AG20443 (cell line): Measurements from ENCODE around the gene MUC4.
"Not testable (repeated sequence)": the region's sequence is repeated elsewhere in the genome, so short reads cannot be mapped to it uniquely, and the experiment has no call there.

Experiments
- DNase-seq: peaks from one replicate; pipeline ENCODE4 v3.0.0; 2012; ENCODE audit warnings: low spot score, mixed read lengths

The MUC4 gene

DNA sequence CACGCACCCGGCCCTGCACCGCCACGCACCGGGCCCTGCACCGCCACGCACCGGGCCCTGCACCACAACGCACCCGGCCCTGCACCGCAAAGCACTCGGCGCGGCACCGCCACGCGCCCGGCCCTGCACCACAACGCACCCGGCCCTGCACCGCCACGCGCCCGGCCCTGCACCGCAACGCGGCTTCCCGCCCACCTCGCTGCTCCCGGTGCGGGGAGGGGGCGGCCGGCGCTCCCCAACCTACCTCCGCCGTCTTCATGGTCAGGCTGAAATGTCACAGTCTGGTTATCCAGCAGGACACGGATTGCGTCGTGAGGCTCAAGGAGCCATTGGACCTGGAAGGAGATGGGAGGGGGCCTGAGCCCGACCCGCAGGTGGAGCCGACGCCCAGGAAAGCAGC, 49.1 kb downstream of the MUC4 start:
- DNase-seq = no peak

DNA sequence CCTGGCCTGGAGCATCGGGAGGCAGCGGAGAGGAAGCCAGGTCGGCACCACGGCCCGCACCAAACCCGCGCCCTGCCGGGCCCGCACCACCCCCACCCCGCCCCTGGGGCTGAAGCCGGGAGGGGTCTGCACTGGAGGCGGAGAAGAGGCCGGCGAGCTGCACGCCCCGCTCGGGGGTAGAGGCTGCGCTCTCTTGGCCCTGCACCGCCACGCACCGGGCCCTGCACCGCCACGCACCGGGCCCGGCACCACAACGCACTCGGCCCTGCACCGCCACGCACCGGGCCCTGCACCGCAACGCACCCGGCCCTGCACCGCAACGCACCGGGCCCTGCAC, 49.5 kb downstream of the MUC4 start:
- DNase-seq = no peak

DNA sequence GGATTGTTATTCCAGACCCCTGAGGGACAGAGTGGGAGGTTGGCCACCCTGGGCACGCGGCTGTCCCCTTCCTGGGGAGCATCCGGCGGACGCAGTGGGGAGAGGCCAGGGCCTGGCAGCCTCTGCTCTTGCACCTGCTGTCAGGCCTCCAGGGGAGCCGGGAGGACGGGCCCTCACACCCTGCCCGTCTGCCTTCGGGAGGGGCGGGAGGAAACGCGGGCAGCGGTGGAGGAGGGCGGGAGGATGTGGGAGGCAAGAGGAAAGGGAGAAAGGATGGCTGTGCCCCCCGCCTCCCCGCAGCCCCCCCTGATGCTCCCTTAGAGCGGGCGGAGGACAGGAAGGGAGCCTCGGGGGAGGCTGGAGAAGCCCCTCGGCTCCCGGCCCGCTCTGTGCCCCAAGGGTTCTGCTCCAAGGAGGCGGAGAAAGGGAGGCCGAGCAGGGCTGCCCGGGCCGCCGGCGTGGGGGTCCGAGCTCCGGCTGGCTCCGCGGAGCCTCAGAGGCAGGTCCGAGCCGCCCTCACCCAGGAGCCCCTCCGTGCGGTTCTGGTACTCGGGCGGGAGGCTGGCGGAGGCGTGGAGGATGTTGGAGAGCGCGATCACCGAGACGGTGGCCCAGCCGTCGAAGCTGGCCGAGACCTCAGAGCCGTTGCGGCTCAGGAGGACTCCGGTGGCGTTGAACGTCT, 50.0 kb downstream of the MUC4 start:
- no peak for DNase-seq

DNA sequence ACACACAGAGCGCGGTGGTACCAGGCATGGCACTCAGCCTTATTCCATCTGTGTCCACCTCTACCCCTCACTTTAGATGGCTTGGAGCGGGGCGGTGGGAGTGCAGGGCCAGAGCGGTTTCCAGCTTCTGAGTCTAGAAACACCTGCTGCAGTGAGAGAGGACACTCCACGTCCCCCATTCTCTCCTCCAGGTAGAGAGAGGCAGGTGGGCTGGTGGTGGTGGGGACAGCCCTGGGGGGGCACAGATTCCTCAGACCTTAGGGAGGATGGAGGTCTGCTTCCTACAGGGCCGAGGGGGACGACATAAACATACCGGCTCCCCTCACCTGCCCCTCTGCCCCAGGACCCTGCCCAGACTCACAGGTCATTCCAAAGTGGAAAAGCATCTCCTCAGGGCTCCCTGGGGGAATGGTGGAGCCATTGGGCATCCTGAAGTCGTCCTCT, 50.6 kb downstream of the MUC4 start:
- no peak for DNase-seq

DNA sequence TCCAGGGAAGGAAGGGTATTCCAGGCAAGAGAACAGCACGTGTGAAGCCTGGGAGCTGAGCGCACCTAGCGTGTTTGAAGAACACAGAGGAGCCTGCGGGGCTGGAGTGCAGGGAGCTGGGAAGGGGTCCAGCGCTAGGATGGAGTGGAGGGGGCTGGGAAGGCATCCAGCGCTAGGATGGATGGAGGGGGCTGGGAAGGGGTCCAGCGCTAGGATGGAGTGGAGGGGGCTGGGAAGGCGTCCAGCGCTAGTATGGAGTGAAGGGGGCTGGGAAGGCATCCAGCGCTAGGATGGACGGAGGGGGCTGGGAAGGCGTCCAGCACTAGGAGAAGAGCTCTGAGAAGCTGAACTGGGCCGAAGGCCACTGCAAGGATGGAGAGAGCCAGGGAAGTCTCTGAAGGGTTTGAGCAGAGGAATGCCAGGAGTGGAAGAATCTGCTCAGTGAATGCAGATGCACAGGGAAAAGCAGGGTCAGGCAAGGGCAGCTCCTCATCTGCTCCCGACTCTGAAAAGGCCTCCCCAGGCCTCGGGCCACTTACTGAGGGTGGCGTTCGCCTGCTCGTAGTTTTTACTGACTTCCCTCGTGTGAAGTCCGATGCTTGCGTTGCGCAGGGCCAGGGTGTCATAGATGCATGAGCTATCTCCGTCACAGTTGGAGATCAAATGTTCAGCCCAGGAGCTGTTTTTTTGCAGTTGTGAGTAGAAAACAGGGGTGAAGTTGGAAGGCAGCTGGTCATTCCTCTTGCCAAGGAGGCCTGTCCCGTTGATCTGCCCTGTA, 51.2 kb downstream of the MUC4 start:
- no peak for DNase-seq

DNA sequence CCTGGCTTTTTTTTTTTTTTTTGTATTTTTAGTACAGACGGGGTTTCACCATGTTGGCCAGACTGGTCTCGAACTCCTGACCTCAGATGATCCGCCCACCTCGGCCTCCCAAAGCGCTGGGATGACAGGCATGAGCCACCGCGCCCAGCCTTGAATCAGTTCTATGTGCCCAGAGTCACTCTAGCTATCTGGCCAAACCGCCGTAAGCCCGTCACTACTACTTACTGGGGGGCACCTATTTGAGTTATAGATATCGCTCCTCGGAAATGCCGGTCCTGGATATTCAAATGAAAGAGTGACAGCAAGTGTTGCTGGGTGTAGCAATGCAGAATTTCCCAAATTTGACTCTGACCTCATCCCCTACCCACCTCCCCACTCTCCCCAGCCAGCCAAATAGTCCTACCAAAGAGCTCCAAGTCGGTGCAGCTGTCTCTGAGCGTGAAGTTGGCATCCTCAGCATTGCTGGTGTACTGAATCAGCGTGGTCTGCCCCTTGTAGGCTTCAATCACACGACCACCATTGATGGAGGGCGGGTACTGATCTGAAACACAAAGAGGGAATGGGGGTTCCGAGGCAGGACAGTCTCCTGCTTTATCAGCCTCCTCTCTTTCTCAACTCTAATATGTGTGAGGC, 52.9 kb downstream of the MUC4 start:
- no peak for DNase-seq

DNA sequence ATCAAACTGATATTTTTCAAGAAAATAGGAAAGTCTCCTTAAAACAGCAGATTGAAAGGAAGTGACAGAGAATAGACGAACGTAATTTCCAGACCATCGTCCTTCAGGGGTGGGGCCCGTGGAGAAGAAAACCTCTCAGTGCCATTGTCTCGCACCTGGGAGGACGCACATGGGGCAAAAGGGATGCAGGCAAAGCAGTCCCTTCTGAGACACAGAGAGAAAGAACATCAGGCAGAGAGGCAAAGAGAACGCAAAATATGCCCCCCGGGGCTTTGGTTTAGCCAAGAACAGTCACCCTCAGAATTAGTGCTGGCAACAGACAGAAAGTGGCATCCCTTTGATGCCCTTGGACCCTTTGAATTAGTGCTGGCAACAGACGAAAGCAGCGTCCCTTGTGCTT, 53.9 kb downstream of the MUC4 start:
- no peak for DNase-seq

DNA sequence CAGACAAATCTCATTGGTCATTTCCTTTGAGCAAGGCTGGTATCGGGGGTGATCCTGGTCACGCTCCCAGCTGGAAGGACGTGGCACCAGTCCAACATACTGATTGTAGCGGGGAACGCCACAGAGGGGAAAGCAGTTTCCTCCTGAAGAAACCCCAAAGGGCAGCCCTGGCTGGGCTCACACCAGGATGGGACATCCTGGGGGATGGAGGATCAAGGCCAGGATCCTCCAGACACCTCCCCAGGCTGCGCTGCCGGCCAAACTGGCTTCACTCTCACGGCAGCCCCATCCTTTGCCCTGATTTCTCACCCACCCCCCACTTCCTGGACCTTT, 54.3 kb downstream of the MUC4 start:
- no peak for DNase-seq

DNA sequence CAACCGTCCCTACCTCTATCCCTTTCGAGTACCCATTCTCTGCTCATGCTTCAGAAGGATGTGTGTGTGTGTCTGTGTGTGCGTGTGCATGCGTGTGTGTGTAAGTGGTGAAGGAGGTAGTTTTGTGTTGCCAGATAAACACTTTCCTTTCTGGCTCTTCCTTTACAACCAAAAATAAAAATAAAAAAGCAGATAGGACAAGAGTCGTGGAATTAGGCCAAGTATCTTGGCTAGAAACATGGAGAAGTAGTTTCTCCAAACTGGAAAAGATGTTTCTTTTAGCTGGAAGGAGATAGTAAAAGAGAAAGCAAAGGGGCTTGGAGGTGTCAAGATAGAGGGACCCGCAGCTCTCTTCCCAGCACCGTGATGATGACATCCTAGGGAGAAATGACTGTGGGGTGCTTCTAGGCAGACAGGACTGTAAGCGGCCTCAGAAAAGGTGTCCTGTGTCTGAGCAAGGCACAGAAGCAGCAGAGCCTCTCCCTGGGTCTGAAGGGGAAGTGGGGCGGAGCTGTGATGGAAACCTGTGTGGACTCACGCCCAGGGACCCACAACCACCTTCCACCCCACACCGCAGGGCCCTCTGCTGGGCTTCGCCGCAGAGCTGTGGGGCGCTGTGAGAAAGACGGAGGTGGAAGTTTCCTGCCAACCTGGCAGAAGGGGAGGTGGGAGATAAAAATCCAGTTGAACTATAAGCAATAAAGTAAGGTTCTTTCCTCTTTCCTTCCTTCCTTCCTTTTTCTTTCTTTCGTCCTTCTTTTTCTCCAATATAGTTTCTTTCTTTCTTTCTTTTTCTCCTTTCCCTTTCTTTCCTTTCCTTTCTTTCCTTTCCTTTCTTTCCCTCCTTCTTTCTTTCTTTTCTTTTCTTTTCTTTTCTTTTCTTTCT, 55.7 kb downstream of the MUC4 start:
- DNase-seq = no peak

DNA sequence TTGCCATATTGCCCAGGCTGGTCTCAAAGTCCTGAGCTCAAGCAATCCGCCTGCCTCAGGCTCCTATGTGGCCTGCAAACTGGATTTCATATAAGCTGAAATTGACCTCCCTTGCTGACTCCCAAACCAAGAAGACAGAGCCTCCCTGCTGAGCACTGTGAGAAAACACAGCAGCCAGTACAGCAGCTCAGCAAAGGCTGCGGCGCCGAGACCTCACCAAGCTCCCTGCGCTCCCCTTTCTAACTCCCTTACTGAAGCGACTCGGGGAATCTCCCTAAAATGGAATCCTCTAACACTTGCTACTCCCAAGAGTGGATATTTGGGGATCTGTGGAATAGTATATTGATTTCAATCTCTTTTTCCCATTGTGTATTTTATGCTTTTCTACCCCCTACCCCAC, 56.3 kb downstream of the MUC4 start:
- no peak for DNase-seq

DNA sequence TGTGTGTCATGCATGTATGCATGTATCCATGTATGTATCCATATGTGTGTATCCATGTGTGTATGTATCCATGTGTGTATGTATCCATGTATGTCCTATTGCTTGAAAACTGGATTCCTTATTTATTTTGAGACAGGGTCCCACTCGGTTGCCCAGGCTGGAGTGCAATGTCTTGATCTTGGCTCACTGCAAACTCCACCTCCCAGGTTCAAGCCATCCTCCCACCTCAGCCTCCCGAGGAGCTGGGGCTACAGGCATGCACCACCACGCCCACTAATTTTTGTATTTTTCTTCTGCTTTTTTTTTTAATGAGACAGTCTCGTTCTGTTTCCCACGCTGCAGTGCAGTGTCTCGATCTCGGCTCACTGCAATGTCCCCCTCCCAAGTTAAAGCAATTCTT, 56.8 kb downstream of the MUC4 start:
- DNase-seq = no peak

DNA sequence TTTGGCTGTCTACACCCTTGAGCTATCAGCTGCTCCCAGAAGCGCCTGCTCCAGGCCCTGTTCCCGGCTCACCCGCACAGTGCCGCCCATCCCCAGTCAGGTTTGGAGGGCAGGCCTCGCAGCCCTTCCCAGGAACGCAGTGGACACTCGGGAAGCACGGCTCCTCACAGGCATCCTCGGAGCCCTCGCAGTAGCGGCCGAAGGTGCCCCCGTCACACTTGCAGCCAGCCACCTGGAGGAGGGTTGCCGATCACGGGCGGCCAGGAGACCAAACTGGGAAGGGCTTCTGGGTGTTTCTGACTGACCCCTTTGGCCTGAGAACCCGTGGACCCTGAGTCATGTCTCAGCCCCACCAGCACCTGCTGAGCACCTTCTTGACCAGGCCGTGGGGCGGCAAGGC, 57.6 kb downstream of the MUC4 start:
- DNase-seq = no peak

DNA sequence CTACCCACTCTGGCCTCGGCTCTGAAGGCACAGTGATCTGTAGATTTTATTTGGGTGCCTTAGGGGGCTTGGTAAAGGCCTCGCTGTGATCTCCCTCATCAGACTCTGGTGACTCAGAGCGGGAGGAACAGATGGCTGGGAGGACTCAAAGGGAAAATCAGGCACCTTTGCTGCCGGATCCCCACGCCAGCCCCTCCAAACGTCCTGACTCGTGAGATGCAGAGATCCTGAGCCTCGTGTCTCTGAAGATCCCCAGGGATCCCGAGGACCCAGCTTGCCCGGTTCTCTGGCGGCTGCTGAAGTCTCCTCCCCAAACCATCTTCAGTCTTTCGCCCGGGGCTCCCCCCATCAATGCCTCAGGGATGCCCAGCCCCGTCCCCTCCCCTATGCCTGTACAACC, 58.1 kb downstream of the MUC4 start:
- DNase-seq = no peak

DNA sequence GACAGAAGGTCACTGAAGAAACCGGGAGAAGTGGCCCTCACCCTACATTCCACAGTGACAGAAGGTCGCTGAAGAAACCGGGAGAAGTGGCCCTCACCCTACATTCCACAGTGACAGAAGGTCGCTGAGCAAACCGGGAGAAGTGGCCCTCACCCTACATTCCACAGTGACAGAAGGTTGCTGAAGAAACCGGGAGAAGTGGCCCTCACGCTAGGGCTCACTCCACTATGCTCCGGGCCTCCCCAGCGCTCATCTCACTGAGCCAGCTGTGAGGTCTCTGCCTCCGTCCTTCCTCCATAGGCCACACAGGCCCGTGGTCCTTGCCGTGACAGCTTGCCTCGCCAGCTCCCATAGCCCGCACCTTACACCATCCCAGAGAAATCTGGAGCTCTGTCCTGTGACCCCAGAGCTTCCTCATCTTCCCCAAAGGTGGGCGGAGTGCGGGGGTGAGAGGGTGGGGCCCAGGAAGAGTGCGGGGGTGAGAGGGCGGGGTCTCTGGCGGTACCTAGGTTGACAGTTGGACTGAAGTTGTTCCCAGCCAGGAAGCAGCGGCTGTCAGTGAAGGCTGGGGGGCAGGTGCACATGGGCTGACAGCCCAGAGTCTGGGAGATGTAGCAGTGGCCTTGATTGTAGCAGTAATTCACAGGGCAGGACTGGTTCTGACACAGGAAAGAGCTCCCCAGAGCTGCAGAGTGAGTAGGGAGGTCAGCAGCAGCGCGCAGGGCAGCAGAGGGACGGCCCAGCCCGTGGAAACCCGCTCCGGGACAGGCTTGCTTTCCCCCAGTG, 59.0 kb downstream of the MUC4 start:
- DNase-seq = no peak

DNA sequence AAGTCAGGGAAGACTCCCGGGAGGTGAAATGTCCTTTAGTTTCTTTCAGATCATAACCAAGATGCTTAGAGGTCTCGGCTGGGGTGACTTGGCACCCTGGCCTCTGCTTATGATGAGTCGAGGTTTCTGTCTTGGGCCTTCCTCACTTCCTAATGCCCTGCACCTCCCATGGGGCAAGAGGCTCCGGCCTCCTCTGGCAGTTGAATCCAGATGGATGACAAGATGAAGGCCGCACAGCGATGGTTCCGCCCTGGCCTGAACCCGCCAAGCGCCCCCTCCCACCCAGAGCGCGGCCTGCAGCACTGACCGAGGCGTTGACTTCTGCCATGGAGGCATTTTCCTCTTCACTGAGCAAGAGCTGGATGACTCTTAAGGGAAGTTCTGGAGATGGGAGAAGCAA, 59.7 kb downstream of the MUC4 start:
- no peak for DNase-seq

DNA sequence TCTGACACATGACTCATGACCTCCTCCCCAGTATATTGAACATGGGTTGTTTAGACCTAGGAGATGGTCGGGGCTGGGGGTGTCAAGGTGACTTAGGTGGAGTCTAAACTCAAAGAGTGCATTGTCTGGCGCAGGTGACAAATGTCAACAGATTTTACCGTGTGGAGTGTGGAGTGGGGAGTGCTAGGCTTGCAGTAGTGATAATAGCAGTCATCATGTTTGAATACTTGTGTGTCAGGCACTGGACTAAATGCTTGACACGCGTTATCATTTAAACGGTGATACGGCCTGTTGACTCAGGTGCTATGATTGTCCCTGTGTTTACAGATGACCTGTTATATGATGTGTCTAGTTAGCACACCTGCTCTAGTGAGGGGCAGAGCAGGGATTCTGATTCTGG, 60.2 kb downstream of the MUC4 start:
- no peak for DNase-seq

DNA sequence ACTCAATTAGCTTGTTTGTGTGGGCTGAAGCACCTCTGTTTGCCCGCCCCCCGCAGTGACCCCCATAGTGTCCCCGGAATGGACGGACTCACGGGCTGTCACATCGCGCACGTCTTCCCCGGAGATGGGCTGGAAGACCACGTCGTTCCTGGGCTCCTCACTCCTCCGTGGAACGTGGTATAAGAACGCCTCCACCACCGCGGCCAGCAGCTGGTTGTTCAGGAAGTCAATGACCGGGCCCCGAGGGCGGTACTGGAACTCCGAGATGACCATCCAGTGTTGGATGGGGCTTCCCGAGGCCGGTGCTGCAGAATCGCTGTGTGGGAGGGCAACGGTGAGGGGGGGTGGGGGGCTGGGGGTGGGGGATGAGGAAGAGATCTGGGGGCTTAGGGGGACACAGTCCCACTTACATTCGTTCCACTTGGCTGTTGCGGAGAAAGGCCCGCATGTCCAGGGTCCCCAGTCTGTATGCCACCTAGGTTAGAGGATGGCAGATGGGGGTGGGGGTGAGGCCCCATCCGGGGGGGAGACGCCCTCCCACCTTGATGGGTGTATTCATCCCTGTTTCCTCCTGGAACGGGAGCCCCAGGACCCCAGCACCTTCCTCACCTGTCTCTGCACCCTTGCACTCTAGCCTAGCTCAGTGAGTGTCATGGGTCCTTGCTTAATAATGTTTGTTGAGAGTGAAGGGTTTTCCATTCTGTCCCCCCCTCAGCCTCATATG, 60.8 kb downstream of the MUC4 start:
- no peak for DNase-seq

DNA sequence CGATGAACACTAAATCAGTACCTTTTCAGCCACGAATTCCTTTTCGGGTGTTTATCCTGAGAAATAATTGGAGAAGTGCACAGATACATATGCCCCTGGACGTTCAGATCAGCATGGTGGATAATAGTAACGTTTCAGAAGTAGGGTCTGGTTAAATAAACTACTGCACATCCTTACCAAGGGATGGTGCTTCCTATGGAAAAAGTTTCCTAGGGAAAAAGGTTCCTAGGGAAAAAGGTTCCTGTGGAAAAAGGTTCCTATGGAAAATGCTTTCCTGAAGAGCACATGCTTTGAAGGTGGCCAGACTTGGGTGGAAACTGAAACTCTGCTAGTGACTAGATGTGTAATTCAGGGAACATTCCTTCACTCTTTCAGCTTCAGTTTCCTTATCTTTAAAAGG, 62.6 kb downstream of the MUC4 start:
- DNase-seq = not testable (repeated sequence)

DNA sequence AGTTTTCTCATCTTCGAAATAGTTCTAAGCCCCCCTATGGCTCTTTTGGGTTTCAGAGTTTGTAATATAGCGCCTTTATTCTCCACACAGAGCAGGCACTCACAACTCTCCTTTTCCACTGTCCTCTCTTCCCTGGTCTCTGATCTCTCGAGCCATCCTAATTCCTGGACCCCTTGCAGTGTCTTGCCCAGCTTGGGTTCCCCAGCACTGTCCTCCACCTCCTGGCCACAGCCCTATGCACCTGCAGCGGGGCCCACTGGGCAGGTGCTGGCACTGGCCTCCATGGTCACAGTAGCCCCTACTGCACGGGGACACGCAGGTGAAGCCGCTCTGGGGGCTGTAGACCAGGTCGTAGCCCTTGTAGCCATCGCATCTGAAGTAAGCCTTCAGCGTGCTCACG, 63.1 kb downstream of the MUC4 start:
- no peak for DNase-seq

DNA sequence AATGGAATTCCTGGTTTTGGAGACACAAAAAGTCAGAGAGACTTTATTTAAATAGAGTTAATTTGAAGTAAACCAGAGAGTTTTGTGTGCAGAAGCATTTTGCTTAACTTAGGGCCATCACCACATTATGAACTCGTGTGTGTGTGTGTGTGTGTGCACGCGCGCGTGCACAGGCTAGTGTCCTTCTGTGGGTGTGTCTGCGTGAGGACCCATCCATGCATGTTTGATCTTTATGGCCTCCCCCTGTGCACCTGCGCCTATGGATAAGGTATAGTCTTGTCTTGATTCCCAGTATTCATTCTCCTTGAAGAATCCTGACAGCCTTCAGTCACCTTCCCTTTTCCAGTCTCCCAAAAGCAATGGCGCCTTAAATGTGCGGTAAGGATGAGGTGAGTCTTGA, 65.0 kb downstream of the MUC4 start:
- no peak for DNase-seq

DNA sequence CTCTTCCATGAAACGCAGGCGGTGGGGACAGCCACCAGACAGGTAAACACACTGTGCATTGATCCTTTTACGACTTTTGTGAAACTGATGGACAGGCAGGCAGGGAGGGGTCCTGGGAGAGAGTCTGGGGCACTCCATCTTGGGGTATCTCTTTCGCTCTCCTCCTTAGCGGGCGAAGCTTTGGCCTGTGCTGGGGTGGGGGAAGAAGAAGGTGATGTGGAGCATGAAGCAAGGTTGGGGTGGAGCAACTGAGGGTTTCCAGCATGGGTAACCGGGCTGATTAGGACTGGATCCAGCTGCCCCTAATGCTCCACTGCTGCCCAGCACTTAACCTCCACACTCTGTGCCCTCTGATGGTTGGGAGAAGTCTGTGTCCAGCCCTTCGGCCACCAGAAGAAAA, 65.4 kb downstream of the MUC4 start:
- DNase-seq = no peak
